Stimulated activated CD8-positive, alpha-beta memory T cell treated with anti-CD3 and anti-CD28 coated beads, Interleukin-4, amount 100 ng/mL, for 24 hours (primary cell): ENCODE measurements around the gene AP3M1.
"Not testable (repeated sequence)": the region's sequence is repeated elsewhere in the genome, so short reads cannot be mapped to it uniquely, and the experiment has no call there.

Experiments
- DNase-seq: peaks from one replicate; pipeline ENCODE4 v3.0.0-alpha.2; 2020; ENCODE audit warnings: low read depth

AP3M1 gene

GRCh38 chr10:74163319-74164068, 12.9 kb upstream of the AP3M1 start:
- DNase-seq, result no peak

DNA sequence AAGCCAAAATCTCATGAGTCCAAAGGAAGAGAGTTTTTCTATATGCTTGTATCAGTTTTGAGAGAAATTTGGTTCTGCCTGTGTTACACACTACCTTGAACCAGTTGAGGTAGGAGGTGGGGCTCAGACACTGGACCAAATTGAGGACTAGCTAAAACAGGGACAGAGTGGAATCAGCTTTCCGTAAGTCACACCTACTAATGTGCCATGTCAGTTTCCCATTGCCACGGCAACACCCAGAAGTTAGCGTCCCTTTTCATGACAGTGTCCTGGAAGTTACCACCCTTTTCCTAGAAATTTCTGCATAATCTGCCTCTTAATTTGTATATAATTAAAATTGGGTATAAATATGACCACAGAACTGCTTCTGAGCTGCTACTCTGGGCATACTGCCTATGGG, 9.4 kb upstream of the AP3M1 start:
- no peak for DNase-seq

DNA sequence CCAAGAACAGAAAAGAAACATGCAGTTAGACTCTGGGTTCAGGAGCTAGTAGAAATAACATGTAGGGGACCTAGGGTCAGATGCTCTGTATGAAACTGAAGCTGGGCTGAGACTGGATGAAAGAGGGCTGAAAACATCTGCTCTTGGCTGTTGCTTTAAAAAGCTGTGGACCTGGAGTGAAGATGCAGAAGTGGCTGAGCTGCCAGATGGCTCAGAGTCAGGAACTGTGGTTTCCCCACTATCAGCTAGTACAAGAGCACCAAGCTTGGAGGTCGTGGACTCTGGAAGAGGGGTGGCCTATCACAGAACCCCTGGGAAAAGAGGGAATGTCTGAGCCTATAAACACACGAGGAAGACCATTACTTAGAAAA, 6.3 kb upstream of the AP3M1 start:
- DNase-seq, result no peak

DNA sequence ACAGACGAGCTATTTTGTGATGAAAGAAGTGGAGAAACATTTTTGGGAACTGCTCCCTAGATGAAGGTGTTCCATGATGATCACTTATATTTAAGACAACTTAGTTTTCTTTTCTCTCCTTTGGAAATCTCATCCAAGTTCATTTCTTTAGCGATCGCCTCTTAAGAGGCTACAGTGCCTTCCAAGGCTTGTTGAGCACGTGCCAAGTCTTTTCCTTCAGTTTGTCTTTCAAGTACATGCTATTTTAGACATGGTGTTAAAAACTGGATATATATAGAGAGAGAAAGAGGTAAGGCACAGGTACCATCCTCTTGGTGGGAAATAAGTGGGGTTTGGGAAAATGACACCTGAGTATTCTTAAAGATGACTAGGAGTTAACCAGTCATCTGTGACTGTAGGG, 3.0 kb upstream of the AP3M1 start:
- DNase-seq, result no peak

- DNase-seq, result no peak
These were observed 2.5 kb upstream of the AP3M1 start for GRCh38 chr10:74153123-74153522.

- no peak for DNase-seq
These were observed 1.5 kb upstream of the AP3M1 start for GRCh38 chr10:74151879-74152722.

GRCh38 chr10:74150990-74151878, 606 bp upstream of the AP3M1 start, which contains the start of gene ADK:
Gene ADK, plus strand, starts transcription at chr10:74151221. Its CDS starts 58 bp downstream, at chr10:74151279.
- DNase-seq, result peak; percentile 100

DNA sequence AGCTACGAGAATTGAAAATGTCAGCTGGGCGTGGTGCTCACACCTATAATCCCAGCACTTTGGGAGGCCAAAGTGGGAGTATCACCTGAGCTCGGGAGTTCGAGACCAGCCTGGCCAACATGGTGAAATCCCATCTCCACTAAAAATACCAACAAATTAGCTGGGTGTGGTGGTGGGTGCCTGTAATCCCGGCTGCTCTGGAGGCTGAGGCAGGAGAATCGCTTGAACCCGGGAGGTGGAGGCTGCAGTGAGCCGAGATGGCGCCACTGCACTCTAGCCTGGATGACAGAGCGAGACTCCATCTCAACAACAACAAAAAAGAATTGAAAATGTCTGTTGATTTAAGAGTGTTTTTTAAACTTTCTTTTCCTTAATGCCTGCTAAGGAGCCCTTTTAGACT, 3.6 kb downstream of the AP3M1 start:
- not testable (repeated sequence) for DNase-seq

DNA sequence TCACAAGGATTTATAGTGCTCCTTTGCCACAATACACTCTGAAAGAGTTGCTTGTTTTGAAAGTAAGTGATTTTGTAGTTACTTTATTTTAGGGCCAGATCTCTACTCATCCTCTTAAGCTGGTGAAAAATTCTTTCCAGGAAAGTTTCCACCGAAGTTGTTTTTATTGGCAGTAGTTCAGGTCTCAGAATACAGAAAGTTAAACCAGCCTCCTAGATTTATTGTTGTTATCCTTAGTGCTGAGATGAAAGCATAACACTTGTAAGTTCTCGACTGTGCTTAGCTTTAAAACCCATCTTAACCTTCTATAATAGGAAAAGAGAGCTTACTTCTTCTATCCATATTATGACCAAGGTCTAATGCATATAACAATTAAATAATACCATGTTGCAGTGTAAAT, 5.5 kb downstream of the AP3M1 start:
- DNase-seq, result no peak

GRCh38 chr10:74140553-74140952, 10.1 kb downstream of the AP3M1 start:
- no peak for DNase-seq

- no peak for DNase-seq
These were observed 10.6 kb downstream of the AP3M1 start for GRCh38 chr10:74139981-74140380.

GRCh38 chr10:74138596-74138995, 12.0 kb downstream of the AP3M1 start:
- not testable (repeated sequence) for DNase-seq

DNA sequence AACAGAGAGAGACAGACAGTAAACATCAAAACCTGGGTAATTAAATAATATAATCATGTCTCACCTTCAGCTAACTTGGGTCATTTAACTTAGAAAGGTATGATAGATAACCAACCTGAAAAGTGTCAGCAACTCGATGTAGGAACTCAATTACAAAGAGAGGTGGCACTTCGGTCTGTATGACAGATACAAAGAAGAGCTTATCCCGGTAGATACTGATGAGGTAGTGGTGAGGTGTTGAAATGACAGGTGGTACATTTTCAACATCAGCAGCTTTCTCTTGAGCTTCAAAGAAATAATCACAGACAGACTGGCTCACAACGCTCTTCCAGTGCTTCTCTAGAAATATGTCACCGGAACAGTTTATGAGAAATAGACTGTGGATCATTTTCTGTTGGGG, 12.6 kb downstream of the AP3M1 start:
- no peak for DNase-seq

- no peak for DNase-seq
These were observed 15.2 kb downstream of the AP3M1 start for GRCh38 chr10:74135452-74135851.

DNA sequence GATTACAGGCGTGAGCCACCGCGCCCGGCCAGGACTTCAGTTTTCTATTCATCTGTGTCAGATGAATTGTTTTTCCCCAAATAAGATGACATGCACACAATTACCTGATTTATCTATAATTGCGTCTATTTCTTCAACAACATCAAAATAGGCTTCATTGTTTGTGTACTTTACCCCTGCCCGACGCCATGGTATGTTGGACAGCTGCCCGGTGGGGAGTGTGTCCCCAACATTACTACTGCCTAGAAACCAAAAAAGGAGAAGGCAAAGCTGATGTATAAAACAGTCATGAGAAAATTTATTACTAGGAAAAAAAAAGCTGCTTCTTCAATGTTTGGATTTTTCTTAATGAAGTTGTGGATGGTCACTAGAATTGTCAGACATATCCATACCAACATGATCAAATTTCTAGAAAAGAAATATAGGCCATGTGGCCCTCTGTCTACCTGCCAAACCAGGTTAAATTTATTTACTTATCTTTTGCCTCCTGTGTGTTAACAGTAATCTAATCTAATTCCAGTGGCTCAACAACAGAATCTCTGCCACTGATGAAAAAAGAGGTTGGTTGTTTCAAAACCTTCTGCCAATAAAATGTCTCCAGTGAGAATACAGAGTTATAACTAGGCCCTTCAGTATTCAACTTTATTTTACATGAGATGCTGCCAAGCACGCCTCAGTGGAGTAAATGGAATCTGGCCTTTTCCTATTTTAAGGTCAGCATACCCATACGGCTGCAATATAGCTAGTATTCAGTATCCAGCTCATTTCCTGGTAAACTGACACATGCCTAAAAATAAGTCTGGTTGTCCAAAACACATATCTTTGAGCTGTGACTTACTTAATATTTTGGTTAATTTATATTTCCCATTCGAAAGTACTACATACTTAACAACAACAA, 16.5 kb downstream of the AP3M1 start:
- no peak for DNase-seq

DNA sequence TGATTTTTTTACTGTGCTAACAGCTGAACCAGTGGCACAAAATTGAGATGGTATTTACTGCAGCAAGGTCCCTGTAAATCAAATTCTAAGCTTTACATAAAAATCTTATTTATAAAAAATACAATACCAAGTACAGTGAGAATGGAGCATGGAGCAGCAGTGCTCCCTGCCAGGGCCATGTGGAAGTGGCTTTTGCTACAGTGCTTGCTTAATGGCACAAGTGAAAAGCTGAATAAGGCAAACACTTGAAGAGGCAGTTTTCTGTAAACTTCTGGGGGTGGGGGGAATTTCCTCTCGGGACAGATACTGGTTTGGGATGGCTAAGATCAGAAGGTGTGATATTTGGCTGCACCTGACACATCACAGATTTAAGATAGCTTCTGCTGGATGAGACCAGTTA, 27.5 kb downstream of the AP3M1 start:
- no peak for DNase-seq

DNA sequence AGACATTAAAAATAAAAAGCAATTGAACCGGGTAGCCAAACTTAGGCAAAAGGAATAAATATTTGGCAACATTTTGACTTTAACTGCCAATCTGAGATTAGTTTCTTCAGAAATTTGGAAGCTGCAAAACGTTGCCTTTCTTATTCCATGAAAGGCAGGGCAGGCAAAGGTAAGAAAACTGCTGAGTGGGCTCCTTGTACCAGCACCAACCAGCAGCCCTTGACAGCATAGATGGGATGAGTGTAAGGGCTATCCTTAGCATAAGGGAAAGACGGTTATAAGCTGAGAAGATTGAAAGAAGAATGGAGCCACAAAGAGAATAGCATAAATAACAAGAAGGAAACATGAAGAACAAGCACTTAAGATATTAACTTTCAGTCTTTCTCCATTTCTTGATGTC, 28.6 kb downstream of the AP3M1 start:
- DNase-seq, result no peak

- no peak for DNase-seq
These were observed 29.3 kb downstream of the AP3M1 start for GRCh38 chr10:74121368-74121767.

GRCh38 chr10:74120911-74121310, 29.7 kb downstream of the AP3M1 start:
- DNase-seq, result no peak

GRCh38 chr10:74118804-74119203, 31.8 kb downstream of the AP3M1 start:
- DNase-seq, result no peak

- DNase-seq, result no peak
These were observed 32.9 kb downstream of the AP3M1 start for GRCh38 chr10:74117738-74118137.
